Neuronal stem cell (in vitro differentiated cells): ENCODE data around the gene NUDT14.
A peak's percentile ranks its signal among the peaks of the same experiment; 100 is the strongest.

Source experiments
- DNase-seq: peaks from one replicate; pipeline ENCODE4 v3.0.0-alpha.2; 2013; ENCODE audit warnings: low spot score
- H2AFZ ChIP-seq: one replicate; pipeline ENCODE4 v1.6.1; 2013; ENCODE audit warnings: mild to moderate bottlenecking, low read length, inconsistent platforms
- H2AK5ac ChIP-seq: 2 replicates; pipeline ENCODE4 v1.6.1; 2013; ENCODE audit warnings: low read depth, mild to moderate bottlenecking, inconsistent platforms, low read length, moderate library complexity, mixed read lengths
- H2BK120ac ChIP-seq: 2 replicates; pipeline ENCODE4 v1.6.1; 2013; ENCODE audit warnings: low read depth, mild to moderate bottlenecking, inconsistent platforms, low read length, moderate library complexity, mixed read lengths
- H2BK12ac ChIP-seq: one replicate; pipeline ENCODE4 v1.6.1; 2013; ENCODE audit warnings: low read length, inconsistent platforms
- H2BK15ac ChIP-seq: 2 replicates; pipeline ENCODE4 v1.6.1; 2013; ENCODE audit warnings: mild to moderate bottlenecking, low read length, inconsistent platforms, mixed read lengths
- H2BK5ac ChIP-seq: one replicate; pipeline ENCODE4 v1.6.1; 2013; ENCODE audit warnings: inconsistent platforms, mild to moderate bottlenecking, low read length, moderate library complexity
- H3K14ac ChIP-seq: one replicate; pipeline ENCODE4 v1.6.1; 2013; ENCODE audit warnings: low read length, inconsistent platforms
- H3K18ac ChIP-seq: 2 replicates; pipeline ENCODE4 v1.6.1; 2013; ENCODE audit warnings: low read length, inconsistent platforms
- H3K23ac ChIP-seq: 2 replicates; pipeline ENCODE4 v1.6.1; 2013; ENCODE audit warnings: low read depth, mild to moderate bottlenecking, mixed read lengths, low read length, inconsistent platforms; ENCODE audit not compliant: poor library complexity
- H3K27ac ChIP-seq: replicated peaks from 3 replicates; pipeline ENCODE4 v1.5.1; 2013; ENCODE audit warnings: low read length, inconsistent platforms
- H3K27me3 ChIP-seq, 3 experiments: 2 replicates each; pipeline ENCODE4 v1.6.1; 2013; ENCODE audit warnings: low read length in 3 of 3, mild to moderate bottlenecking in 2 of 3, inconsistent platforms in 1 of 3, low read depth in 1 of 3, mixed read lengths in 1 of 3, moderate library complexity in 1 of 3; ENCODE audit not compliant: control insufficient read depth in 3 of 3, insufficient read depth in 3 of 3
- H3K36me3 ChIP-seq, 2 donors: replicated peaks in 1 of 2; 2 replicates each; pipeline ENCODE4 v1.6.1; 2013; ENCODE audit warnings: low read length in 2 of 2; ENCODE audit not compliant: control insufficient read depth in 2 of 2, insufficient read depth in 2 of 2
- H3K4ac ChIP-seq: 2 replicates; pipeline ENCODE4 v1.6.1; 2013; ENCODE audit warnings: inconsistent platforms, mild to moderate bottlenecking, low read length, moderate library complexity
- H3K4me1 ChIP-seq, 2 donors: 1 replicate in 1 of 2; 2 replicates in 1 of 2; pipeline ENCODE4 v1.6.1; 2013; ENCODE audit warnings: low read length in 2 of 2, low read depth in 1 of 2; ENCODE audit not compliant: control insufficient read depth in 2 of 2, insufficient read depth in 1 of 2
- H3K4me2 ChIP-seq: one replicate; pipeline ENCODE4 v1.6.1; 2013; ENCODE audit warnings: mild to moderate bottlenecking, low read length, inconsistent platforms; ENCODE audit not compliant: insufficient read depth, poor library complexity, severe bottlenecking
- H3K4me3 ChIP-seq, 2 donors: 2 replicates each; pipeline ENCODE4 v1.5.1; 2013; ENCODE audit warnings: low read length in 2 of 2, mild to moderate bottlenecking in 2 of 2, inconsistent platforms in 1 of 2, moderate library complexity in 1 of 2
- H3K79me1 ChIP-seq: one replicate; pipeline ENCODE4 v1.6.1; 2013; ENCODE audit warnings: low read depth, mild to moderate bottlenecking, inconsistent platforms, low read length, moderate library complexity
- H3K9ac ChIP-seq: one replicate; pipeline ENCODE4 v1.6.1; 2013; ENCODE audit warnings: mild to moderate bottlenecking, low read depth, low read length, inconsistent platforms; ENCODE audit not compliant: poor library complexity
- H3K9me3 ChIP-seq, 2 donors: replicated peaks in 1 of 2; 2 replicates each; pipeline versions ENCODE3 to v1.6.1; 2013; ENCODE audit warnings: low read length in 2 of 2, mild to moderate bottlenecking in 2 of 2, inconsistent platforms in 1 of 2, low read depth in 1 of 2, mixed read lengths in 1 of 2, moderate library complexity in 1 of 2; ENCODE audit not compliant: control insufficient read depth in 2 of 2, insufficient read depth in 1 of 2
- H4K8ac ChIP-seq: one replicate; pipeline ENCODE4 v1.6.1; 2013; ENCODE audit warnings: low read depth, mild to moderate bottlenecking, inconsistent platforms, low read length, moderate library complexity
- H4K91ac ChIP-seq: one replicate; pipeline ENCODE4 v1.6.1; 2013; ENCODE audit warnings: low read length, low read depth, mild to moderate bottlenecking, inconsistent platforms; ENCODE audit not compliant: poor library complexity
- WGBS, 2 donors: extraction: QIAGEN DNeasy Blood & Tissue Kit; methylation state at CpG; one replicate each; pipeline ENCODE4 v1.1.7; 2013; ENCODE audit warnings: missing lambda C conversion rate in 2 of 2, mixed read lengths in 1 of 2; ENCODE audit not compliant: insufficient read length in 2 of 2, insufficient replicate concordance in 1 of 2; ENCODE audit errors: extremely low coverage in 2 of 2; 5-methylcytosine and 5-hydroxymethylcytosine counted together

The NUDT14 gene

DNA sequence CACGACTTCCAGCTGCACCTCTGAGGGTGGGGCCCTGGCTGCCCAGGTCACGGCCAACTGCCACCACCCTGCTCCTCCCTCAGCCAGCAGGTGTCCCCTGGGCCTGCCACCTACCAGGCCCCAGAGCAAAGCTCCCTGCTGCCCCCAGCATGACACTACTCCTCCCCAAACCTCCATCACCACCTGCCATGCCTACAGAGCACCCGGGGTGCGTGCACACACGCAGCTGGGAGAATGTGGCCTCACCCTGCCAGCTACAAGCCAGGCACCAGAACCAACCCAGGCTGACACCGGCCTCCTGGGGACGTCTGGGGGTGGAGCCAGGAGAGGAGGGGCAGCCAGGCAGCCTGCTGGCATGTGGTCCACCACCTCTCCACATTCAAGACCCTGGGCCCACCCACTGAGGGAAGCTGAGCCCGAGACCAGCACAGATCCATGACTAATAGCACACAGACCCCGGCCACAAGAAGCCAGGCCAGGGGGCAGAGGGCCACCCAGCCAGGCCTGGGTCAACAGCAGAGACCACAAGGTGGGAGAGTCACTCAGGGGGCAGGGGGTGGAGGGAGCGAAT is 15.9 kb downstream of the NUDT14 start:
- Histone ChIP-seq H2BK120ac (no peak overlapping the region), H3K27ac (no peak overlapping the region), H2BK12ac (peak overlapping the region; percentile 58), H3K9ac (peak overlapping the region; percentile 44), H3K27me3 (peaks cover 7 to 55% (median 22%) of the 10 kb centered on the region in 3 experiments), H3K18ac (peak overlapping the region; percentile 64), H3K4ac (peak overlapping the region; percentile 84), H3K4me1 (peaks cover 13 to 23% of the 10 kb centered on the region in 2 donors), H4K8ac (peak overlapping the region; percentile 17), H2BK5ac (peak overlapping the region; percentile 24), H3K4me2 (no peak overlapping the region), H2AK5ac (peak overlapping the region; percentile 94), H3K4me3 (no peak overlapping the region), H3K23ac (peak overlapping the region; percentile 80), H3K36me3 (no peaks in the 10 kb centered on the region), H4K91ac (no peak overlapping the region), H2AFZ (no peak overlapping the region), H2BK15ac (no peak overlapping the region), H3K9me3 (no peaks in the 10 kb centered on the region), H3K79me1 (peaks cover 12% of the 10 kb centered on the region), H3K14ac (peak overlapping the region; percentile 82)
- DNase-seq = no peak
- WGBS, 2 donors = no CpG with 5 or more reads among the region's 10 CpGs

GRCh38 chr14:105163040-105163742 is 17.9 kb downstream of the NUDT14 start:
- no peak overlapping the region for H3K4me2 ChIP-seq
- peaks cover 12% of the 10 kb centered on the region for H3K79me1 ChIP-seq
- H3K4ac ChIP-seq = no peak overlapping the region
- H3K14ac ChIP-seq = peak overlapping the region; percentile 100
- no peaks in the 10 kb centered on the region for H3K9me3 ChIP-seq
- H3K18ac ChIP-seq = peak overlapping the region; percentile 80
- H3K27me3 ChIP-seq = peaks cover 7 to 42% (median 16%) of the 10 kb centered on the region in 3 experiments
- peak overlapping the region; percentile 100 for H2AK5ac ChIP-seq
- peaks cover 10 to 23% of the 10 kb centered on the region in 2 donors for H3K4me1 ChIP-seq
- H4K91ac ChIP-seq = no peak overlapping the region
- peak overlapping the region; percentile 73 for H2BK12ac ChIP-seq
- H3K4me3 ChIP-seq = no peak overlapping the region
- peak overlapping the region; percentile 50 for H3K9ac ChIP-seq
- peak overlapping the region; percentile 15 for H2BK15ac ChIP-seq
- peak overlapping the region; percentile 78 for H2AFZ ChIP-seq
- H3K27ac ChIP-seq = no peak overlapping the region
- H3K23ac ChIP-seq = peak overlapping the region; percentile 95
- peak overlapping the region; percentile 5 for H2BK5ac ChIP-seq
- H3K36me3 ChIP-seq = no peaks in the 10 kb centered on the region
- WGBS, 2 donors = no CpG with 5 or more reads among the region's 18 CpGs
- peak overlapping the region; percentile 100 for H2BK120ac ChIP-seq
- H4K8ac ChIP-seq = peak overlapping the region; percentile 86
- DNase-seq = no peak

DNA sequence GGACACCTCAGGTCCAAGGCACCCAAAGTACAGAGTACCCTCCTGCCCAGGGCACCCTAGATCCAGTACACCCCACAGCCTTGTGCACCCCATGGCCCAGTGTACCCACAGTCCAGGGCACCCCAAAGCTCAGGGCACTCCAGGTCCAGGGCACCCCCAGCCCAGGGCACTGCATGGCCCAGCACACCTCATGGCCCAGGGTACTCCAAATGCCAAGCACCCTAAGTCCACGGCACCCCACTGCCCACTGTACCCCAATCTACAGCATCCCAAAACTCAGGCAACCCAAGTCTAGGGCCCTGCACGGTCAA is 18.5 kb downstream of the NUDT14 start:
- Histone ChIP-seq H3K4ac (peak overlapping the region; percentile 89), H3K4me3 (no peak overlapping the region), H3K79me1 (peaks cover 10% of the 10 kb centered on the region), H3K27me3 (peaks cover 4 to 41% (median 12%) of the 10 kb centered on the region in 3 experiments), H3K23ac (peak overlapping the region; percentile 95), H4K8ac (no peak overlapping the region), H4K91ac (peak overlapping the region; percentile 19), H3K9ac (peak overlapping the region; percentile 50), H3K14ac (peak overlapping the region; percentile 100), H3K18ac (peak overlapping the region; percentile 96), H3K27ac (no peak overlapping the region), H3K4me1 (peaks cover 10 to 21% of the 10 kb centered on the region in 2 donors), H2BK15ac (peak overlapping the region; percentile 100), H2BK120ac (peak overlapping the region; percentile 100), H2BK12ac (peak overlapping the region; percentile 100), H3K9me3 (no peaks in the 10 kb centered on the region), H2AK5ac (peak overlapping the region; percentile 100), H3K4me2 (no peak overlapping the region), H3K36me3 (no peaks in the 10 kb centered on the region), H2AFZ (peak overlapping the region; percentile 78), H2BK5ac (peak overlapping the region; percentile 94)
- WGBS, 2 donors = no CpG with 5 or more reads among the region's 2 CpGs
- DNase-seq = no peak

GRCh38 chr14:105161964-105162668 is 19.0 kb downstream of the NUDT14 start:
- no peak overlapping the region for H3K4me3 ChIP-seq

More at GRCh38 chr14:105161964-105162668, 19.0 kb downstream of the NUDT14 start:
- peak overlapping the region; percentile 19 for H4K91ac ChIP-seq
- H3K4ac ChIP-seq = peak overlapping the region; percentile 89
- H2BK120ac ChIP-seq = peak overlapping the region; percentile 100
- no peak overlapping the region for H3K27ac ChIP-seq
- no peak for DNase-seq
- peak overlapping the region; percentile 94 for H2BK5ac ChIP-seq
- peaks cover 10 to 19% of the 10 kb centered on the region in 2 donors for H3K4me1 ChIP-seq
- no peak overlapping the region for H2AFZ ChIP-seq
- peak overlapping the region; percentile 100 for H2BK15ac ChIP-seq
- H2AK5ac ChIP-seq = peak overlapping the region; percentile 100
- no CpG with 5 or more reads among the region's 10 CpGs for WGBS, 2 donors
- H4K8ac ChIP-seq = no peak overlapping the region
- peak overlapping the region; percentile 100 for H2BK12ac ChIP-seq
- peaks cover 10% of the 10 kb centered on the region for H3K79me1 ChIP-seq
- peak overlapping the region; percentile 96 for H3K18ac ChIP-seq
- H3K36me3 ChIP-seq = no peaks in the 10 kb centered on the region
- peak overlapping the region; percentile 95 for H3K23ac ChIP-seq
- no peak overlapping the region for H3K4me2 ChIP-seq
- peak overlapping the region; percentile 50 for H3K9ac ChIP-seq
- peaks cover 1 to 42% (median 7%) of the 10 kb centered on the region in 3 experiments for H3K27me3 ChIP-seq
- H3K9me3 ChIP-seq = peaks cover 0 to 1% of the 10 kb centered on the region in 2 donors
- peak overlapping the region; percentile 100 for H3K14ac ChIP-seq
